HUES64 (cell line): Measurements from ENCODE around the gene TMEM9.

ENCODE experiments used
- H3K27ac ChIP-seq: 2 replicates; pipeline ENCODE4 v1.7.0; 2013; ENCODE audit warnings: low read depth, low read length, inconsistent platforms
- H3K27me3 ChIP-seq: 2 replicates; pipeline ENCODE4 v1.6.1; 2013; ENCODE audit warnings: mild to moderate bottlenecking, low read length; ENCODE audit not compliant: insufficient read depth
- H3K36me3 ChIP-seq: 2 replicates; pipeline ENCODE4 v1.6.1; 2013; ENCODE audit warnings: mild to moderate bottlenecking, low read length; ENCODE audit not compliant: insufficient read depth
- H3K4me1 ChIP-seq: 2 replicates; pipeline ENCODE4 v1.6.1; 2013; ENCODE audit warnings: mild to moderate bottlenecking, low read length, moderate library complexity; ENCODE audit not compliant: insufficient read depth
- H3K4me3 ChIP-seq: 2 replicates; pipeline ENCODE4 v1.5.1; 2013; ENCODE audit warnings: mild to moderate bottlenecking, low read length, moderate library complexity
- H3K9ac ChIP-seq: 2 replicates; pipeline ENCODE4 v1.6.1; 2013; ENCODE audit warnings: mild to moderate bottlenecking, low read depth, low read length
- H3K9me3 ChIP-seq: 2 replicates; pipeline ENCODE4 v1.6.1; 2013; ENCODE audit warnings: low read depth, low read length; ENCODE audit not compliant: insufficient read depth
- WGBS: fragments of 150-250, 120-280 bp; methylation state at CpG from one replicate; pipeline ENCODE4 v1.1.7; 2013; ENCODE audit warnings: missing lambda C conversion rate; 5-methylcytosine and 5-hydroxymethylcytosine counted together

Gene TMEM9

GRCh38 chr1:201096977-201097856, 57.1 kb downstream of the TMEM9 start:
- H3K9ac ChIP-seq = no peak overlapping the region
- H3K4me3 ChIP-seq = no peak overlapping the region
- H3K36me3 ChIP-seq = no peaks in the 10 kb centered on the region
- no peaks in the 10 kb centered on the region for H3K4me1 ChIP-seq
- no peaks in the 10 kb centered on the region for H3K9me3 ChIP-seq
- WGBS = 86% methylated on average over 17 of the region's 17 CpGs
- H3K27ac ChIP-seq = no peak overlapping the region
- H3K27me3 ChIP-seq = no peaks in the 10 kb centered on the region

GRCh38 chr1:201096041-201096461, 58.2 kb downstream of the TMEM9 start:
- Histone ChIP-seq H3K4me3 (no peak overlapping the region), H3K9me3 (no peaks in the 10 kb centered on the region), H3K36me3 (no peaks in the 10 kb centered on the region), H3K27ac (no peak overlapping the region), H3K9ac (no peak overlapping the region), H3K4me1 (no peaks in the 10 kb centered on the region), H3K27me3 (no peaks in the 10 kb centered on the region)
- 92% methylated on average over 5 of the region's 5 CpGs for WGBS

- H3K27ac ChIP-seq = no peak overlapping the region
Measured at GRCh38 chr1:201095581-201095980, 58.7 kb downstream of the TMEM9 start.

GRCh38 chr1:201094832-201095231, 59.4 kb downstream of the TMEM9 start:
- 91% methylated on average over 2 of the region's 4 CpGs for WGBS
- no peaks in the 10 kb centered on the region for H3K36me3 ChIP-seq
- no peaks in the 10 kb centered on the region for H3K27me3 ChIP-seq

More at GRCh38 chr1:201095581-201095980, 58.7 kb downstream of the TMEM9 start:
- Histone ChIP-seq H3K9ac (no peak overlapping the region), H3K27me3 (no peaks in the 10 kb centered on the region), H3K9me3 (no peaks in the 10 kb centered on the region), H3K36me3 (no peaks in the 10 kb centered on the region), H3K4me1 (no peaks in the 10 kb centered on the region), H3K4me3 (no peak overlapping the region)
- 89% methylated on average over 2 of the region's 2 CpGs for WGBS

GRCh38 chr1:201093962-201094361, 60.3 kb downstream of the TMEM9 start:
- H3K27ac ChIP-seq = no peak overlapping the region
- no peaks in the 10 kb centered on the region for H3K36me3 ChIP-seq
- no peak overlapping the region for H3K4me3 ChIP-seq
- H3K9me3 ChIP-seq = no peaks in the 10 kb centered on the region
- H3K27me3 ChIP-seq = no peaks in the 10 kb centered on the region
- no peak overlapping the region for H3K9ac ChIP-seq
- no peaks in the 10 kb centered on the region; the same call in 1 of the 2 replicates for H3K4me1 ChIP-seq
- WGBS = 68% methylated on average over 7 of the region's 7 CpGs

More at GRCh38 chr1:201094832-201095231, 59.4 kb downstream of the TMEM9 start:
- no peak overlapping the region for H3K9ac ChIP-seq
- no peak overlapping the region for H3K4me3 ChIP-seq
- no peaks in the 10 kb centered on the region for H3K4me1 ChIP-seq
- H3K27ac ChIP-seq = no peak overlapping the region
- H3K9me3 ChIP-seq = no peaks in the 10 kb centered on the region

GRCh38 chr1:201093561-201093960, 60.7 kb downstream of the TMEM9 start:
- H3K9ac ChIP-seq = no peak overlapping the region
- H3K4me1 ChIP-seq = no peaks in the 10 kb centered on the region; the same call in 1 of the 2 replicates
- H3K27me3 ChIP-seq = no peaks in the 10 kb centered on the region
- H3K36me3 ChIP-seq = no peaks in the 10 kb centered on the region
- WGBS = 85% methylated on average over 7 of the region's 7 CpGs
- H3K4me3 ChIP-seq = no peak overlapping the region
- H3K27ac ChIP-seq = no peak overlapping the region
- H3K9me3 ChIP-seq = no peaks in the 10 kb centered on the region

- Histone ChIP-seq H3K4me1 (no peaks in the 10 kb centered on the region; the same call in 1 of the 2 replicates), H3K36me3 (no peaks in the 10 kb centered on the region), H3K27me3 (no peaks in the 10 kb centered on the region), H3K9ac (no peak overlapping the region), H3K27ac (no peak overlapping the region), H3K9me3 (no peaks in the 10 kb centered on the region), H3K4me3 (no peak overlapping the region)
- WGBS = 95% methylated on average over 3 of the region's 3 CpGs
Measured at GRCh38 chr1:201092738-201093137, 61.5 kb downstream of the TMEM9 start.

GRCh38 chr1:201091256-201091655, 63.0 kb downstream of the TMEM9 start:
- Histone ChIP-seq H3K4me1 (no peaks in the 10 kb centered on the region; the same call in 1 of the 2 replicates), H3K27ac (no peak overlapping the region), H3K4me3 (no peak overlapping the region), H3K27me3 (no peaks in the 10 kb centered on the region), H3K9ac (no peak overlapping the region), H3K36me3 (no peaks in the 10 kb centered on the region), H3K9me3 (no peaks in the 10 kb centered on the region)
- 96% methylated on average over 3 of the region's 4 CpGs for WGBS

- H3K27ac ChIP-seq = no peak overlapping the region
- no peaks in the 10 kb centered on the region; the same call in 1 of the 2 replicates for H3K4me1 ChIP-seq
- no peaks in the 10 kb centered on the region for H3K27me3 ChIP-seq
- H3K4me3 ChIP-seq = no peak overlapping the region
- WGBS = 90% methylated on average over 3 of the region's 4 CpGs
- no peaks in the 10 kb centered on the region for H3K36me3 ChIP-seq
- H3K9ac ChIP-seq = no peak overlapping the region
- H3K9me3 ChIP-seq = no peaks in the 10 kb centered on the region
Measured at GRCh38 chr1:201090541-201090940, 63.7 kb downstream of the TMEM9 start.

GRCh38 chr1:201089596-201089995, 64.7 kb downstream of the TMEM9 start:
- H3K36me3 ChIP-seq = no peaks in the 10 kb centered on the region
- WGBS = 72% methylated on average over 5 of the region's 5 CpGs
- no peaks in the 10 kb centered on the region for H3K27me3 ChIP-seq
- H3K4me1 ChIP-seq = no peaks in the 10 kb centered on the region; the same call in 1 of the 2 replicates
- no peak overlapping the region for H3K27ac ChIP-seq
- no peaks in the 10 kb centered on the region for H3K9me3 ChIP-seq
- no peak overlapping the region for H3K4me3 ChIP-seq
- no peak overlapping the region for H3K9ac ChIP-seq

- Histone ChIP-seq H3K27ac (no peak overlapping the region), H3K36me3 (no peaks in the 10 kb centered on the region), H3K9ac (no peak overlapping the region), H3K9me3 (no peaks in the 10 kb centered on the region), H3K27me3 (no peaks in the 10 kb centered on the region), H3K4me3 (no peak overlapping the region), H3K4me1 (no peaks in the 10 kb centered on the region; the same call in 1 of the 2 replicates)
- 92% methylated on average over 19 of the region's 19 CpGs for WGBS
Measured at GRCh38 chr1:201088901-201089525, 65.3 kb downstream of the TMEM9 start.
